Astrocyte (in vitro differentiated cells and primary cell): ENCODE data around the gene AZIN2. TPM values are rescaled to one million over a fixed set of nuclear protein-coding genes. Genes with fewer than 3 reads are reported as not detected.

ENCODE experiments used
- DNase-seq: peaks from one replicate; pipeline ENCODE4 v3.0.0-alpha.2; 2010; ENCODE audit warnings: low read depth
- FAIRE-seq: peaks from 2 replicates; lab custom pipeline; 2011; peaks lifted over from hg19 to GRCh38; lab: Jason Lieb, UNC
- H2AFZ ChIP-seq: 2 replicates; pipeline ENCODE4 v1.6.0; 2012; ENCODE audit warnings: low read depth, low read length, inconsistent platforms
- H3K27ac ChIP-seq: 2 replicates; pipeline ENCODE4 v1.5.1; 2011; ENCODE audit warnings: low read depth, low read length, inconsistent platforms
- H3K27me3 ChIP-seq: 2 replicates; pipeline ENCODE4 v1.6.0; 2011; ENCODE audit warnings: low read length, inconsistent platforms; ENCODE audit not compliant: insufficient read depth
- H3K36me3 ChIP-seq: 2 replicates; pipeline ENCODE4 v1.5.1; 2011; ENCODE audit warnings: low read length, inconsistent platforms; ENCODE audit not compliant: insufficient read depth
- H3K4me1 ChIP-seq: 2 replicates; pipeline ENCODE4 v1.5.1; 2011; ENCODE audit warnings: low read length, inconsistent platforms; ENCODE audit not compliant: insufficient read depth
- H3K4me2 ChIP-seq: 2 replicates; pipeline ENCODE4 v1.6.0; 2012; ENCODE audit warnings: low read length, inconsistent platforms
- H3K4me3 ChIP-seq: 2 replicates; pipeline ENCODE4 v1.5.1; 2011; ENCODE audit warnings: low read depth, mild to moderate bottlenecking, low read length, inconsistent platforms; ENCODE audit not compliant: insufficient read depth
- H3K79me2 ChIP-seq: 2 replicates; pipeline ENCODE4 v1.6.0; 2012; ENCODE audit warnings: mild to moderate bottlenecking, low read length, inconsistent platforms; ENCODE audit not compliant: insufficient read depth
- H3K9ac ChIP-seq: 2 replicates; pipeline ENCODE4 v1.6.0; 2012; ENCODE audit warnings: mild to moderate bottlenecking, low read length, inconsistent platforms
- H3K9me3 ChIP-seq: 2 replicates; pipeline ENCODE4 v1.5.1; 2012; ENCODE audit warnings: low read depth, mild to moderate bottlenecking, low read length, inconsistent platforms; ENCODE audit not compliant: insufficient read depth
- H4K20me1 ChIP-seq: 2 replicates; pipeline ENCODE4 v1.6.0; 2012; ENCODE audit warnings: low read length, inconsistent platforms; ENCODE audit not compliant: insufficient read depth
- H3K27ac Mint-ChIP-seq: one replicate; pipeline ENCODE4 v1.8.0; 2021; ENCODE audit warnings: mild to moderate bottlenecking, mixed read lengths; ENCODE audit not compliant: unreplicated experiment
- H3K27me3 Mint-ChIP-seq: one replicate; pipeline ENCODE4 v1.8.0; 2021; ENCODE audit warnings: low read depth, mixed read lengths; ENCODE audit not compliant: unreplicated experiment
- H3K36me3 Mint-ChIP-seq: one replicate; pipeline ENCODE4 v1.8.0; 2021; ENCODE audit warnings: low read depth, mixed read lengths; ENCODE audit not compliant: unreplicated experiment
- H3K4me1 Mint-ChIP-seq: one replicate; pipeline ENCODE4 v1.8.0; 2021; ENCODE audit warnings: low read depth, mixed read lengths; ENCODE audit not compliant: unreplicated experiment
- H3K4me3 Mint-ChIP-seq: one replicate; pipeline ENCODE4 v1.8.0; 2021; ENCODE audit warnings: mild to moderate bottlenecking, moderate library complexity, mixed read lengths; ENCODE audit not compliant: unreplicated experiment
- H3K9me3 Mint-ChIP-seq: one replicate; pipeline ENCODE4 v1.8.0; 2021; ENCODE audit warnings: mild to moderate bottlenecking, mixed read lengths; ENCODE audit not compliant: unreplicated experiment
- EZH2 ChIP-seq: IDR thresholded peaks from 2 replicates; pipeline ENCODE4 v1.6.1; 2012; ENCODE audit warnings: mild to moderate bottlenecking, low read length, inconsistent platforms; ENCODE audit not compliant: insufficient read depth
- total RNA-seq: library from RNA; stranded (reverse); gene quantifications from 2 replicates; pipeline ENCODE4 v1.2.1, GENCODE V29; 2021
- TF ChIP-seq, protein P1 (sequence below): IDR thresholded peaks from 2 replicates; pipeline ENCODE4 v1.5.1; 2011; ENCODE audit warnings: low read depth, mild to moderate bottlenecking, inconsistent platforms, low read length, moderate library complexity; ENCODE audit not compliant: insufficient read depth

AZIN2 gene
- total RNA-seq, 1 donor from 2014 or later: 10.1 TPM

GRCh38 chr1:33120436-33121231, 39.7 kb downstream of the AZIN2 start:
- Mint-ChIP-seq H3K27me3 (peaks cover 18% of the 10 kb centered on the region), H3K4me3 (no peak overlapping the region), H3K27ac (no peak overlapping the region), H3K9me3 (peaks cover 2% of the 10 kb centered on the region), H3K36me3 (peaks cover 14% of the 10 kb centered on the region), H3K4me1 (peaks cover 7% of the 10 kb centered on the region)
- DNase-seq (no peak), FAIRE-seq (no peak)
- no peak for TF ChIP-seq EZH2
- TF ChIP-seq, protein P1, sequence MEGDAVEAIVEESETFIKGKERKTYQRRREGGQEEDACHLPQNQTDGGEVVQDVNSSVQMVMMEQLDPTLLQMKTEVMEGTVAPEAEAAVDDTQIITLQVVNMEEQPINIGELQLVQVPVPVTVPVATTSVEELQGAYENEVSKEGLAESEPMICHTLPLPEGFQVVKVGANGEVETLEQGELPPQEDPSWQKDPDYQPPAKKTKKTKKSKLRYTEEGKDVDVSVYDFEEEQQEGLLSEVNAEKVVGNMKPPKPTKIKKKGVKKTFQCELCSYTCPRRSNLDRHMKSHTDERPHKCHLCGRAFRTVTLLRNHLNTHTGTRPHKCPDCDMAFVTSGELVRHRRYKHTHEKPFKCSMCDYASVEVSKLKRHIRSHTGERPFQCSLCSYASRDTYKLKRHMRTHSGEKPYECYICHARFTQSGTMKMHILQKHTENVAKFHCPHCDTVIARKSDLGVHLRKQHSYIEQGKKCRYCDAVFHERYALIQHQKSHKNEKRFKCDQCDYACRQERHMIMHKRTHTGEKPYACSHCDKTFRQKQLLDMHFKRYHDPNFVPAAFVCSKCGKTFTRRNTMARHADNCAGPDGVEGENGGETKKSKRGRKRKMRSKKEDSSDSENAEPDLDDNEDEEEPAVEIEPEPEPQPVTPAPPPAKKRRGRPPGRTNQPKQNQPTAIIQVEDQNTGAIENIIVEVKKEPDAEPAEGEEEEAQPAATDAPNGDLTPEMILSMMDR: no peak
- Histone ChIP-seq H3K9me3 (no peaks in the 10 kb centered on the region), H3K27ac (no peak overlapping the region), H2AFZ (no peak overlapping the region), H3K27me3 (no peaks in the 10 kb centered on the region), H3K79me2 (no peaks in the 10 kb centered on the region), H3K36me3 (no peaks in the 10 kb centered on the region), H4K20me1 (no peaks in the 10 kb centered on the region), H3K9ac (no peak overlapping the region), H3K4me3 (no peak overlapping the region), H3K4me1 (no peaks in the 10 kb centered on the region), H3K4me2 (no peak overlapping the region)

DNA sequence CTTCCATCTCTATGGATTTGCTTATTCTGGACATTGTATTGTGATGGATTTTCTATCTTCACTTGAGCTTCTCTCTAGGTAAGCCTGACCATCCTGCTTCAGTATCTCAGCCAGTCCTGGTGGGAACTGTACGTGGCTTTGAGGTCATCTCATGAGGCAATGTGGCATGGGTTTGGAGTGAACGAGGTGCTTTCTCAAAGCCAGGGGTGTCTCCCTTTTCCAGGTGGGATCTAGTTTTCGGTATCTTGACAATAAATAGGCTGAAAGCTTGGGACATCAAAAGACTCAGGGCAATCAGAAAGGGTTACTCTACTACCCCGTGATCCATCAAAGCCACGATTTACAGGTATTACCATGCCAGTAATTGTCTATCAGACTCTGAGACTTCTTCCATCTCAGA, 40.8 kb downstream of the AZIN2 start:
- TF ChIP-seq, protein P1: no peak
- no peak for TF ChIP-seq EZH2
- Mint-ChIP-seq H3K9me3 (peaks cover 2% of the 10 kb centered on the region), H3K4me3 (no peak overlapping the region), H3K27ac (no peak overlapping the region), H3K36me3 (peaks cover 16% of the 10 kb centered on the region), H3K27me3 (peaks cover 18% of the 10 kb centered on the region), H3K4me1 (peaks cover 7% of the 10 kb centered on the region)
- H3K9me3 ChIP-seq: no peaks in the 10 kb centered on the region
- no peak overlapping the region for H2AFZ ChIP-seq
- H3K36me3 ChIP-seq: no peaks in the 10 kb centered on the region
- peaks cover 8% of the 10 kb centered on the region for H3K79me2 ChIP-seq
- DNase-seq (no peak), FAIRE-seq (no peak)
- no peak overlapping the region for H3K4me3 ChIP-seq
- no peak overlapping the region for H3K4me2 ChIP-seq
- H3K9ac ChIP-seq: no peak overlapping the region
- peaks cover 5% of the 10 kb centered on the region for H3K4me1 ChIP-seq
- no peaks in the 10 kb centered on the region for H4K20me1 ChIP-seq
- H3K27me3 ChIP-seq: no peaks in the 10 kb centered on the region
- no peak overlapping the region for H3K27ac ChIP-seq

DNA sequence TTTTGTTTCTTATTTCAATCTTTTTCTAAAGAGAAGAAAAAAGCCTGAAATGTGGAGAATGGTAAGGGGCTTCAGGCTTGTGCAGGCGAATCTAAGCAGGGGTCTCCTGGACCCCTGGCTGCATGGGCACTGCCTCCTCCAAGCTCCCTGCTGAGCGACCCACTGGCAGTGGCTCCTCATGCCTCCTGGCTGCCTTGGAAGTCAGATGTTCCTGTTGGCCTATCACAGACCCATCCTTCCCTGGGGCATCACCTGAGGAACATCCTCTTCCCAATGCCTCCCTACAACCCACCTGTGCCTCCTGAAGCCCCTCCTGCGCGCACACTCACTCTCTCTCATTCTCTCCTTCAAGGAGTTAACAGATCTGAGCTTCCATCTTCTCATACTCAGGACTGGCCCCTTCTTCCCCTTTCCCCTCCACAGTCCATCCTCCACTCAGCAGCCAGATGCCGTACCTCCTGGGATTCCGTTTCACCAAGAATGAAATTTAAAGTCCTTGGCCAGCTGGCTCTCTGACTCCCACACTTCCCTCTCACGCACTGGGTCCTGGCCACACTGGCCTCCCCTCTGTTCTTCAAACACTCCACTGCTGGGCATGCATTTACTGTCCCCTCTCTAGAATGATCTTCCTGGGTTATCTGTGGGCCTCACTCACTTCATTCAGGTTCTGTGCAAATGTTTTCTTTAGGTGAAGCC, 41.7 kb downstream of the AZIN2 start:
- Mint-ChIP-seq H3K36me3 (peaks cover 19% of the 10 kb centered on the region), H3K9me3 (peaks cover 2% of the 10 kb centered on the region), H3K4me1 (peaks cover 7% of the 10 kb centered on the region), H3K27ac (no peak overlapping the region), H3K4me3 (no peak overlapping the region), H3K27me3 (peaks cover 18% of the 10 kb centered on the region)
- H3K4me2 ChIP-seq: no peak overlapping the region
- no peak for TF ChIP-seq EZH2
- TF ChIP-seq, protein P1: no peak
- no peak overlapping the region for H3K4me3 ChIP-seq
- no peaks in the 10 kb centered on the region for H4K20me1 ChIP-seq
- H3K79me2 ChIP-seq: peaks cover 10% of the 10 kb centered on the region
- H3K36me3 ChIP-seq: no peaks in the 10 kb centered on the region
- no peak for FAIRE-seq
- H3K9ac ChIP-seq: no peak overlapping the region
- H3K9me3 ChIP-seq: no peaks in the 10 kb centered on the region
- no peak for DNase-seq
- H2AFZ ChIP-seq: no peak overlapping the region
- no peaks in the 10 kb centered on the region for H3K27me3 ChIP-seq
- peaks cover 5% of the 10 kb centered on the region for H3K4me1 ChIP-seq
- H3K27ac ChIP-seq: no peak overlapping the region
